DMS79 (cell line): ENCODE data around the gene SLC19A2.

Experiments
- DNase-seq: peaks from one replicate; lab custom pipeline; 2025; lab: John Stamatoyannopoulos, UW

The SLC19A2 gene

GRCh38 chr1:169475806-169476387 is 9.8 kb downstream of the SLC19A2 start:
- no peak for DNase-seq

DNA sequence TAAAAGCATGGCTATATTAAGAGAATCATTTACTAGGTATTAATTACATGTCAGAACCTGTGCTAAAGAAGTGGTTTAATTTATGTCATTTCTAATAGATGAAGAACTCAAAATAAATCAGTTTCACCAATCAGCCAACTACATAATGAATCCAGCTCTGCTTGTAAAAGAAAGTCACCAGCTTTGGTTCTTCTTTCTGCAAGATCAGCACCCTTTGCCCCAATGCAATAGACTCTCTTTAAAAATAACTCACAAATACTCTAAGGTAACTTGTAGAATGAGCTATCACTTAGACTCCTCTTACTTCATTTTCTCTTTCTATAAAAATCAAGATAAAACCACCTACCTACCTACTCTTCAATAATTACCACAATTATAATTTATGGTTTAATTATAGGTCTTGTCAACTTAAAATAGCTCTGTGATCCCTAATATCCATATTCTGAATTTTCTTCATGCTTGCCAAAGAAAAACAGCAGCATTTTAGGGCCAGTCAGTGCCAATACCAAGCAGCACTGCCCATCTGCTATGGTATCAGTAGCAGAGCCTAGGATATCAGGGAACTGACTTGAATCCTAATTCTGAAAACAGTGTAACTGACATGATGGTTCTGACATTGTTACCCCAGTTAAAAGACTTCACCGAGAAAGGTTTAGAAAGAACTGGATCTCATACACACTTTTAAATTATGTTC is 11.3 kb downstream of the SLC19A2 start:
- DNase-seq, result no peak

GRCh38 chr1:169473347-169473746 is 12.4 kb downstream of the SLC19A2 start:
- no peak for DNase-seq

DNA sequence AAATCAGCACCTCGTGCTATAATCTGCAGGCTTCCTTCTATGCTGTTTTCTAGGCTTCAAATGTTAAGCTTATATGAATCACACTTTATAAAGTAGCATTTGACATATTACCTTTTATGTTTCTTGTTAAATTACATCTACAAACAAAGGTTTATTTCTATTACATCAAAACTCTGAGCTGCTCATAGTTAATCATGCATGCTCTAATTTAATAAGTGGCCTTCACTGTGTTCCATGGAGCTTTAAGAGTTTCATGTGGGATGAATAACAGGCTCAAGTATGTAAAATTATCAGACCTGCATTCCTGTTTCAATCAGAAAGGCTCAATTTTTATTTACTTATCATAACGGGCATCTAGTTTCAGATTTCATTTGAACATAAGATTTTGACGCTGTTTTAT is 13.0 kb downstream of the SLC19A2 start:
- DNase-seq, result peak; percentile 18

DNA sequence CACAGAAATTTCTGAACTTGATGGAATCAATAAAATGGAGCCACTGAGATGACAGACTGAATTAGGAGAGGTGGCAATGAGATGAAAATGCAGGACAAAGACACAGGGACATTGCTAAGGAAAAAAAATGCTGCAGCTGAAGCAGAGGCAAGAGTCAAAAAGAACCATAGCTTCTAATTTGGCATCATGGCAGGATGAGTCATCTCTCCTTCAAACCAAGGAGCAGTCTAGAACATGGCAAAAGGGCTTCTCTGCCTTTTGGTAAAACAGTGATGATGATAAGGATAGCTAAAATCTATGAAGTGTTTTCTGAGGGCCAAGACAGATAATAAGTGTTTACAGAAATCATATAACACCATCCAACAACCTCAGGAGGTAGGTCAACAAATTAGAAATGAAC is 16.8 kb downstream of the SLC19A2 start:
- no peak for DNase-seq

GRCh38 chr1:169466259-169467230 is 19.2 kb downstream of the SLC19A2 start:
- DNase-seq, result no peak

DNA sequence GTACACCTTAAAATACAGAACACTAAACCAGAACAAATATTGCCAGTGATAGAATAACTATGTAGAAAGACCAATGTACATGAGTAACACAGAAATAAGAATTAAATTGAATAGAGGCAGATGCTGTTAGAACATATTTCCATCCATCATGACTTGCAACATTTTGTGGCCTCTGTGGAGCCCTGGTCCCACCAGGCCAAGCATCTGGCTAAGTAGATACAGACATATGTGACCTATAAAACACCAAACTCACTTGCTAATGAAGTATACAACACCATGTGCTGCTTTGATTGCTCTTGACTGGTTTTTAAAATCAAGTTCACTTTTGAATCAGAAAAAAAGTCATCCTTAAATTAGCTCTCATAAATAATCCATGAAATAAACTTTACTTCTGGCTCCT is 20.5 kb downstream of the SLC19A2 start:
- no peak for DNase-seq

DNA sequence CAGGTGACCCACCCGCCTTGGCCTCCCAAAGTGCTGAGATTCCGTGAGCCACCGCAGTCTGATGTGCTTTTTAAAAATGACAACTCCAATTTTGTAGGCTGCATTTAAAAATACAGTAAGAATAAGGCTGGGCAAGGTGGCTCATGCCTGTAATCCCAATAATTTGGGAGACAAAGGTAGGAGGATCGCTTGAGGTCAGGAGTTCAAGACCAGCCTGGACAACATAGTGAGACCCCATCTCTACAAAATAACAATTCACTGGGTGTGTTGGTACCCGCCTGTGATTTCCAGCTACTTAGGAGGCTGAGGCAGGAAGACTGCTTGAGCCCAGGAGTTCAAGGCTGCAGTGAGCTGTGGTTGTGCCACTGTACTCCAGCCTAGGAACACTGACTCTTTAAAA is 23.4 kb downstream of the SLC19A2 start:
- no peak for DNase-seq

DNA sequence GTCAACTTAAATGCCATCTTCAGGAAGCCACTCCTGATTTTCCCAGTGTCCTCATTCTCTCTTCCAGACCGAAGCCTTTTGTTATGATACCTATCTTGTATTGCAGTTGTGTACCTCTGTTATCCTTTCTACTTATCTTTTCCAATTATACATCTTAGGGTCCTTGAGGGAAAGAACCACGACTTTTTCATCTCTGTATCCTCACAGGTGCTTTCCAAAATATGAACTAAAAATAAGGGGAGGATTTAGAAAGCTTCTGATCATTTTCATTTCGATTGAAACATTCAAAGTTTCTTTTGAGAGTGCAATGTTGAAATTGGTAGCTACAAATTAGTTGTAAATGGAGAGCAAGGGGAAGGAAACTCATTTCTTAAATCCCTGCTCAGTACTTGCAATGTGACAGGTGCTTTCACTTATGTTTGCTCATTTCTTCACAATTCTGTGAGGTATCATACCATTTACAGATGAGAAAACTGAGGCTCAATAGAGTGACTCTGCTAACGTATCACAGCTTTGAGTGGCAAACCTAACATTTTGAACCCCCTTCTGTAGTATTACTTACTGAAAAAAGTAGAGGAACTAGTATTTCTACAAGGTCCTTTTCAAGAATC is 24.2 kb downstream of the SLC19A2 start:
- DNase-seq, result no peak

DNA sequence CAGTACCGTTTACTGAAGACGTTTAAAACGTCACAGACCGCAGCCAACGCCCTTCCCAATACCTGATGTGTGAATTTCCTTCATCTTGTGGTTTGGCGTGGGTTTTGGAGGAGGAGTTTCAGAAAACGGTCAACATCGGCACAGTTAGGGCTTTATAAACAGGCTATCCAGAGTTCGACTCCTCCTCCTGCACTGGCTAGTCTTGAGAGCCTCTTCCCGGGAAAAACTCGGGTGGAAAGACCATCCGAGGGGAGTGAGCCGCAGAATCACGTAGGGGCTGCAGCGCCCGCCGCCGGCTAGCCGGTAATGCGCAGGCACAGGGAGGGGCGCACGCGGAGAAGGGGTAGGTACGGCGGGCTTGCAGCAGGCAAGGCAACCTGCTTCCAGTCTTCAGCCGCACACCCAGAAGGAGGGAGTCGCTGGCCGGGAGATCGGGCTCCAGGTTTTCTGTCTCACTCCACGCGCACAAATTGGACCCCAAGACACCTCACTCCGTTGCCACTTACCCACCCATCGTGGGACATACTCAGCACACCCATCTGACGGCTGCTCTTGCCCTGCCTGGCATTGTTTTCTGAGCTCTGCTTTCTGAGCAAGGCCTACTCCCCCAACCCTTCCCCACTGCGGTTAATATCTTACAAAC is 25.4 kb downstream of the SLC19A2 start:
- DNase-seq, result no peak

DNA sequence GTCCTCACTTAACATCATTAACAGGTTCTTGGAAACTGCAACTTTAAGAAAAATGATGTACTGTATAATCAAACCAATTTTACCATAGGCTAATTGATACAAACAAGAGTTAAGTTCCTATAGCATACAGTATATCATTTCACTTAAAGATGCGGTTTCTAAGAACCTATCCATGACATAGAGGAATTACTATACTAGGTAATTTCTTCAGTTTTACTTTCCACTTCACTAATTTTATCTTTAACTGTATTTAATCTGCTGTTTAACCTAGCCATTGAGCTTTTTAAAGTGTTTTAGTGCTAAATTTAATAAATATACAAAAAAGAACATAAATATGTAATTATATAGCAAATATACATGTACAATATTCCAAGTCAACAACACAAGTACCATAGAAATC is 28.3 kb downstream of the SLC19A2 start:
- DNase-seq, result no peak

GRCh38 chr1:169456029-169456428 is 29.7 kb downstream of the SLC19A2 start:
- no peak for DNase-seq

DNA sequence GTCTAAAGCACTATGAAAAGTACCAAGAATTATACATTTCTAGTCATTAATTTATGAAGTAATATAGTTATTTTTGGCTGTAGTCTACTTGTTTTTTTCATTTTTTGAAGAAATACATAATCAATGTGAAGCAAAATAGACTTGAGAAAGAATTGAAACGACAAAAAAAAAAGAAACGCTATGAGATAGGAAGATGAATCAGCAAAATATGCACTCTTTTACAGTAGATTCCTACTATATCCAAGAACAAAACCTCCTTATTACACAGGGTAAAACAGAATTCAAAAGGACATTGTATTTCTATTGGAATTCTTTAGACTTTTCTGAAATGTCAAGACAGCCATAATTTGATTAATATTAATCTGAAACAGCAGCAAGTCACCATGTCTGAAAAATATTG is 32.8 kb downstream of the SLC19A2 start:
- no peak for DNase-seq

GRCh38 chr1:169451218-169451824 is 34.4 kb downstream of the SLC19A2 start:
- no peak for DNase-seq

DNA sequence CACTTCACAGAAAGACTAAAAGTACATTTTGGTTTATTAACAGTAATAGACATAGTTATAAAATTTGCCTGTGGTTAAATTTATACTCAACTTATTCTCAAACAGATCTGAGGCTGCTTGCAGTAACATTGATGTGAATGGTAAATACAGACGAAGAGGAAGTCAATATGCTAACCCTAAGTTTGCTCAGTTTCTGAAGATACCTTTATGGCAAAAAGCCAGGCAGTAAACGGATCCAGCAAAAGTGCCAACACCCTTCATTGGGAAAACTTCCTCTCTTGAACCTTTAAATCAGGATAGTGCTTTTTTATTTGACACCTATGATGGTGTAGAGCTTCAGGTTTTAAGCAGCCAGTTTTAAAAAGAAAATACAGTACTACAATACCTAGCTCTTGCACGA is 41.8 kb downstream of the SLC19A2 start:
- DNase-seq, result no peak

DNA sequence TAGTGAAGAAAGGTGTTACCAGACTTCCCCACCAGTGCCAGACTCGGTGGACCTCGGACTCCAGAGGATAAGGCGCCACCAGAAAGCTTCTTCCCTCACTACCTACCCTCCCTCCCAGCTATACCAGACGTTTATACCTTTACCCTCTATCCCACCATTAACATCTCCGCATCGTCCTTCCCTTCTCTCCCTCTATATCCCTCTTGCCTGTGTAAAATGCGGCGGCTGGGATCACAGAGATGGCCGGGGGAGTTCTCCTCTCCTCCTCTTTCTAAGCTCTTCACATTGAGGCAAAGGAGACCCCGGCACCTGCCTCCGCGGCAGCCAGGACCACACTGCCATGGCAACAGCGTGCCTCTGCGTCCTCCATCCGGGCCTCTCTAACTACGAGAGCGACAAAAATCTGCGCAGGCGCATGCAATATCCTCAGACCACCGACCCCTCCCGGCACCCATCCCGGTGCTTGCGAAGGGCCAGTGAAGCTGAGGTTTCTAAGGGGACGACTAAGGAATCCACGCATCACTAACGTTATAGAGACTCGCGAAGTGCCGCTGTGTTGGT is 58.6 kb downstream of the SLC19A2 start, which contains the start of gene CCDC181:
CCDC181 (minus strand) TSS at position 394 of the 561 bp plus-strand sequence. CDS start 2,547 bp downstream, outside the sequence.
- peak; percentile 78 for DNase-seq

GRCh38 chr1:169426174-169426705 is 59.5 kb downstream of the SLC19A2 start:
- no peak for DNase-seq

DNA sequence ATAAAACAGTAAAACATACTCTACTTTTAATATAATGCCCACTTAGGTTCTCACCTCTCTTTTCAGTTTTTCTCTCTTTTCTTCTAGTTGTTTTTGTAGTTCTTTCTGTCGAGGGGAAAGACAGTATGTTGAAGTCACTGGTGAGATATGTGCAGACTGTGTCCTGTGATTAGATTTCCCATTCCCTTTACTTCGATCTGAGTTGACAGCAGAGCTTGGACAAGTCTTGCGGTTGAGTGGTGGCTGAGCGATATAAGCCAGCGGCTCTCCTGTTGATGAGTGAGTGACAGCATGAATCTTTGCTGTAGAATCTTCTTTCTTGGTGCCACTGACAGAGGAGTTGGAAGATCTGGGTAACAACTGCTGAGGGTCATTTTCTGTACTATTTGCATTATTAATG is 64.4 kb downstream of the SLC19A2 start:
- DNase-seq, result no peak

GRCh38 chr1:169414952-169415351 is 70.8 kb downstream of the SLC19A2 start:
- DNase-seq, result no peak
